HG02610 (cell line): Measurements from ENCODE around the gene NUDT16.
"Not testable (repeated sequence)": the region's sequence is repeated elsewhere in the genome, so short reads cannot be mapped to it uniquely, and the experiment has no call there.

ENCODE experiments used
- ATAC-seq: cut with Tn5 transposase; IDR thresholded peaks from one replicate; pipeline ENCODE4 v1.9.1; 2021; ENCODE audit warnings: mild to moderate bottlenecking, moderate library complexity; ENCODE audit not compliant: unreplicated experiment

NUDT16 gene

DNA sequence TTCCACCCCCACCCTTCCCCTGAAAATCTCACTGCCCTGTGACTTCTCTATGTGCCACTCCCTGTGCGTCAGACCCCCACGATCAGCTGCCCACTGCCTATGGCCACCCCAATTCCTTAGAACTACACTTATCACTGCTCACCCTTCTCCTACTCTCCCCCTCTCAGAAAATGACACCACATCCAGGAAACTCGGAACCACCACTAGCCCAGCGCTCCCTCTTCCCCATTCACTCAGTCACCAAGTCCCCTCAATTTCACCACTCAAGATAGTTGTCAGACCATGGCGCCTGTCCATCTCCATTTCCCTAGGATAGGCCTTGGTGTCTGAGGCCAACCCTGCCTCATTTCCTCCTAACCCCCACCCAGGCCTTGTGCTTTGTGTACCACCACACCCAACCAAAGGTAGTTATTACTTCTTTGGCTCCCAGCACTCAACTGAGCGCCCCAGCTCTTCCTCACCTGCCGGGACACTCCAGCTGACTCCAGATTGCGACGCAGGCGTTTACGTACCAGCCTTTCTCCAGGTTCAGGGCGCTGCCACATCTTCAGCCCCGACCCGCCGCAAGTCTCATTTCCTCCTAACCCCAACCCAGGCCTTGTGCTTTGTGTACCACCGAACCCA lies 641 bp upstream of the NUDT16 start:
- ATAC-seq = not testable (repeated sequence)

DNA sequence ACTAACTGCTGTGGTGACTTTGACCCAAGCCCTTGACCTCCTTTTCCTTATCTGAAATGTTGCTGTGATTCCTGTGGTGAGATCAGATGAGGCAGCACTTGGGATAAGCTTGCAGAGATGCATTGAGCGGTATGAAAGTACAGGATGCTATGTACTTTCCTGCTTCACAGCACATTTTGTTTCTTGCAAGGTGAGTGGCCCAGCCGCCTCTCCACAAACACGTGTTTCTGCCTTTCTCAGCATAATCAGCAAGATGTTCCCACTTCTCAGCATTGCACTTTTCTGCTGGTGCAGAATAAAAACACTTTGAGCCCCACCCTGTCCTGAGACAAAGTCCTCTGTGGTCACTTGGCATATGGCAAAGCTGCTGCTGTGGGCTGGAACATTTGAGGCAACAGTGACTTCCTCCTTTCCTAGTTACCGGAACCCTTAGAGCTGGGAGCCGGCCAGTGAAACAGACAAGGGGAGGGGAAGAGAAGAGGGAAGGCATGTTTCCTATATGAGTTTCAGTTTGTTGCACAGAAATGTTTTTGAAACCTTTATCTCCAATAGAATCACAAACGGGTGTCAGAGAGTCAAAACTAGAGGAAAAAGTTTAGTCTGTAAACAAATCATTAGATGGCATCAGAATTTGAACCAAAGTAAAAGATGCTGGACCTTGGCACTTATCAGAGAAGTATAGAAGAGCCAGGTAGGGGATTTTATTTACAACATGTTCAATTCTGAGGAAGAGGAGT lies 5.0 kb downstream of the NUDT16 start:
- ATAC-seq = no peak

GRCh38 chr3:131387796-131388489 lies 6.4 kb downstream of the NUDT16 start:
- no peak for ATAC-seq

GRCh38 chr3:131388490-131388799 lies 6.9 kb downstream of the NUDT16 start:
- no peak for ATAC-seq

DNA sequence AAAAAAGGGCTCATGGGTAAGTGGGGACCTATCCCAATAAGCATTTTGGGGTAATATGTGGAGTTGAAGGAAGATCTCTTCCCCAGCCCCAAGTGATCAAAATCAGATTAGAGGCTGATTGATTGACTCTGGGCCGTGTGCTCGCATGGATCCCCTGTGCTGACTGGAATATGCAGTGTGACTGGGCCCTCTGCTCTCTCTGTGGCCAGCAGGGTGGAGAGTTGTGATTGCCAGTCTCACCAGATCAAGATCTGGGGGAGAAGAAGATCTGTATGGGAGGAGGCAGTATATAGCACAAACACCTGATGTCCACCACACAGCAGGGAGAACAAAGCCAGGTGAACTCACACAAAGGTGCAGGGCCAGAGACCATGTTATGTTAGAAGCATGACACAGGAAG lies 8.8 kb downstream of the NUDT16 start:
- no peak for ATAC-seq

- ATAC-seq = no peak
Observed at GRCh38 chr3:131393051-131393450, 11.5 kb downstream of the NUDT16 start.

GRCh38 chr3:131393868-131394267 lies 12.3 kb downstream of the NUDT16 start:
- ATAC-seq = no peak

DNA sequence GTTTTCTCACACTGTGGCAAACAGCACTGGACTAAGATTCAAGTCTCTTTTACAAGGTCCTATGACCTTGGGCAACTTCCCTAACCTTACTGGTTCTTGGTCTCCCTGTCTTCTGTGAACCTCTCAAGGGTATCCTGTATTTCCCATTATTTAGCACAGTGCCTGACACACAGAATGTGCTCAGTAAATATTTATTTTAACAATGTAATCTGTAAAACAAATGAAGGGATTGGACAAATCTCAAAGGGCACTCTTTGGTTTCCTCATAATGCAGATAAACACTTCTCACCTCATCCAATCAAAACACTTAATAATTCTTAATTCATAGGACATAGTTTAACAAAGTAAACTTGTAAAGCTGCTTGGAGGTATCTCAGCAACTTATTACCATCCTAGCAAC lies 12.8 kb downstream of the NUDT16 start:
- ATAC-seq = no peak

- ATAC-seq = no peak
Observed at GRCh38 chr3:131396170-131396569, 14.6 kb downstream of the NUDT16 start.

- ATAC-seq = no peak
Observed at GRCh38 chr3:131397889-131398288, 16.3 kb downstream of the NUDT16 start.

GRCh38 chr3:131401978-131402377 lies 20.4 kb downstream of the NUDT16 start:
- ATAC-seq = no peak

DNA sequence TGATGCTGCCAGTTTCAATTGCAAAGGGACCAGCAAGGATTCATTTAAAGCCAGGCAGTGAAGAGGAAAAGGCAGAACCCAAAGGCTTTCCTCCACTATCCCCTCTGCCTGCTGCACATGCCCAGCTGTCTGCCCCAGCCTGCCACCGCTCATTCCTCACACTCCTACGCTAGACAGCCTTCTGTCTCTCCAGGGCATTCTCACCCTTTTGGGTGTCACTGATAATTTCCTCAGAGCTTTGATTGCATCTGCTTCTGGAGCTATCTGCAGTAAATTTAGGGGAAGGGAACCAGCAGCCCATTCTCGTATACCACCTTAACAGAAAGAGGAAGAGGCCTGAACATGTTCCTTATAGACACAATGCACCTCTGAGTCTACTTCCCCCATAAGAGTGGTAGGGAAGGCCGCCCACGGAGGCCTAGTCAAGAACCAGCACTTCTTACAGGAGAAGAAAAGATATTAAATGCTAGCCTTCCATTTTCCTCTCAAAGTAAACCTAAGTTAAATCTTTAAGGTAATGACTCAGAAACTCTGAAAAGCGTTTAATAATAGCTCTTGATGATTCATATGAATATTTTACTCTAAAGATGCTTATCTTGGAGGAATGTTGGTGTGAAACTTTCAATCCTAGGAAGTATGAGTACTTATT lies 20.9 kb downstream of the NUDT16 start:
- ATAC-seq = no peak

DNA sequence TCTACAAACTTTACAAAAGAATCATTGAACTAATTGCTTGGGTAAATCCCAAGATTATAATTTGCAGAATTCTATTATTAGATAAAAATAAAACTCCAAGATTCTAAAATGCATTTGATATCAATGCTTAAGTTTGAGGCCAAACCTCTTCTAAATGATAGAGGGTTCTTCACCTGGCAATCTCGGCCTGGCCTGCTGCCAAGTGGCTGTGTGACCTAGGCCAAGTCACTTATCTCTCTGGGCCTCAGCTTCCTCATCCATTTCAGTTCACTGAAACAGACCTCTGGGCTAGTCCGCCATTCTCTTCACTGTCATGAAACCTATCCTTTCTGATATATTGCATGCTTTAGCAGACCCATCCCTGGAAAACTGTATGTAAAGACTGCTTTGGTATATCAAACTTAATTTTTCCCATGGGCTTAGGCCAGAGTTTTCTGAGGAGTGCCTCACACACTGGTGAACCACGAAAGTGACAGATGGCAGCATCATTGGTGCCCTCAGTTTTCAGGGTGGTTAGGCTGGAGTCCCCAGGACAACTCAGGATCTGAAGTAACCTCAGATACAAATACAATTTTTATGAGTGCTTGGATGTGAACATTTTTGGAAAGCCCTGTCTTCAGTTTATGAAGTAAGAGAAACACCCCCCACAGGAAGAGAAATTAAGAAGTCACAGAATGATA lies 21.8 kb downstream of the NUDT16 start:
- ATAC-seq = no peak

DNA sequence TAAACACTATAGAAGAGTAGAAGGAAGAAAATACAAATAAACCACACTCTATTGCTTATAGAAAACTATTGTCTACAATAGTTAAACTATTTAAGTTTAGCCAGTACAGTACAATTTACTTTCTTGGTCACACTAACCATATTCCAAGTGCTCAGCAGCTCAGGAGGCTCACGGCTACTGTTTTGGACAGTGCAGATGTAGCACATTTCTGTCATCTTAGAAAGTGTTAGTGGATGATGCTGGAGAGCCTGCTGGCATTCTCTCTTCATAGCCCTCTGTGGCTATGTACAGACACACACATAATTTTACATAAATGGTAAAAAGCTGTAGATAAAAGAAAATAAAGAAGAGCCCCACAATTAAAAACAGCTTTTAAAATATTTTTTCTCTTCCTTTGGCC lies 23.8 kb downstream of the NUDT16 start:
- ATAC-seq = no peak

DNA sequence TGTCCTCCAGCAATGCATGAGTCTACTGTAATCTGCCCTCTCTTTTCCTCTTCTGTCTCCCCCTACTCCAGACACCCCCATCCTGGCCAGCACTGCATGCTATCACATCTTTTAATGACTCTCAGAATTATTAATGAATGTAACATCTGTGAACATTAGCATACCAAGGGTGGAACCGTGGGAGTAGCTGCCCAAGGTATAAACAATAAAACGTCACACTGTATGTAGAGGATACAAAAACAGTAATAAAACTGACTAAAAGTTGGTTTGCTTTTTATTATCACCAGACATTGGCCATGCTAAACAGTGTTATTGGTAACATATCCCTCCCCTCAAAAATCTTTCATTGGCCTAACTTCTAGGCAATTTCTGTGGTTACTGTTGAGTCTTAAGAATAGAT lies 24.7 kb downstream of the NUDT16 start:
- ATAC-seq = no peak

DNA sequence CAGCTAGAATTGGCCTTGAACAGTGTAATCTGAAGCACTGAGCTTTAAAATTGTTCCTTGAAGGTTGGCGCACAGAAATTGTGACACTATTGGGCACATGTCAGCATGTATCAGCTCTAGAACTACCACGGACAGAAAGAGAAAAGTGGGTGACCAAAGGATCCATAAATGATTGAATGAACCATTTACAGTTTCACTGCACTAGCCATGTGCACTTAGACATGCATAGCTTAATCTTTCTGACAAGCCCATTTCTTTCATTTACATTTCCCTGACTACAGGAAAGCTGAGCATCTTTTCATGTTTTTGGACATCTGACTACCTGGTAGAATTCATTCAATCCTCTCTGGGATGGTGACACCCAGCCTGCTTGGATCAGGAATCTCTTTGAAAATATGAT lies 36.2 kb downstream of the NUDT16 start:
- ATAC-seq = no peak

DNA sequence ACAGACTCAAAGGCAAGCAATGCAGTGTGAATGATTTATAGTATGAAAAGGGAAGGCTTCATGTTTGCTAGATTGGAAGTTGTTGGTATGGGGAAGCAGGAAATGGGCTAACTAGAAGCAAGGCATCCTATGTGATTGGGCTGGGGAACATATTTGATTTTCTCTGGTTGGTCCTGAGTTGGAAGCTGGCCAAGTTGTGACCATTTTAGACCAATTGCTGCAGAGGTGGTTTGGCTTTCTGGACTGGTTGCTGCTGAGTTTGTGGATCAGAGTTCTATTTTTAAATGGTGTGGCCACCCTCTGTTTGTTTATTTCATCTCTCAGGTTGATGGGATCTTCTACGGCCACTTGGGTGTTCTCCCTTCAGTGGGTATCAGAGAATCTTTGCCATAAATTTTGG lies 39.7 kb downstream of the NUDT16 start:
- no peak for ATAC-seq

DNA sequence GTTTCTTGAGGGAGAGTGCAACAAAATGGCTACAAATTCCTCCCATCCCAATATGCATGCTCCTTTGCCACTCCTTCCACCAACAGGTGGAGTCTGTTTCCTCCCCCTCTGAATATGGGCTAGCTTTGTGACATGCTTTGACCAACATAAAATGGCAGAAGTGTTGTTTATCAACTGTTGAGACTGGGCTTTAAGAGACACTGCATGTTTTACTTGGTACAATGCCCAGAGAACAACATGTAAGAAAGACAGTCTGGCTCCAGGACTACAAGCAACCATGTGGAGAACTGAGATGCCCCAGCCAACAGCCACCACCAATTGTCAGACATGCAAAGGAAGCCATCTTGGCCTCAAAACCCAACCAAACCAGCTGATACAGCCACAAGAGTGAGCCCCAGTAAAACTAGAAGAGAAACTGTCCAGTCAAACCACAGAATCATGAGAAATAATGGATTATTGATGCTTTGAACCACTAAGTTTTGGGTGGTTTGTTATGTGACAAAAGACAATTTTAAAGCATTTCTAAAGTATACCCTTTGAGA lies 40.5 kb downstream of the NUDT16 start:
- ATAC-seq = no peak

DNA sequence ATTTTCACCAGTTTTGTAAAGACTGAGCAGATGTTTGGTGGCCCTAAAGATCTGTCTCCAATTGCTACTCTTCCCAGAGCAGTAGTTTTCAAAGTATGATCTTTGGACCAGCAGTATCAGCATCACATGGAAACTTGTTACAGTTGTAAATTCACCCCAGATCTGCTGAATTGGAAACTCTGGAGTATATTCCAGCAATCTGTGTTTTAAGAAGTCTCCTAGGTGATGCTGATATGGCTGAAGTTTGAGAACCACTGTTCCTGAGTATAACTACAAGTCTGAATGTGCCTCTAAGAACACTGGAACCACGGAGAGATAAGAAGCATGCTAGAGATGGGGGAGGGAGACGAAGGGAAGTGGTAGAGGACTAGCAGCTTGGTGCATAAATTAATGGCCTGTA lies 45.7 kb downstream of the NUDT16 start:
- ATAC-seq = no peak

DNA sequence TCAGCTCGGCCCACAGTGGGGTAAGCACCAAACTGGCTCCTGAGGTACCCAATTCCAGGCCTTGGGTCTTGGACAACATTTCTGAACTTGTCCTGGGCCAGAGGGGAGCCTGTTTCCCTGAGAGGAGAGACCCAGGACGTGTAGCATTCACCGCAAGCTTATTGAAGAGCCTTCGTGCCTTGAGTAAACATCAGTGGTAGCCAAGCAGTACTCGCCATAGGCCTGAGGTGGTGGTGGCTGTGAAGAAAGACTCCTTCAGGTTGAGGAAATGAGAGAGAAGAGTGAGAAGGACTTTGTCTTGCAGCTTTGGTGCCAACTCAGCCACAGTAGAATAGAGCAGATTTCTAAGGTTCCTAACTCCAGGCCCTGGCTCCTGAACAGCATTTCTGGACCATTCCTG lies 50.2 kb downstream of the NUDT16 start:
- no peak for ATAC-seq

DNA sequence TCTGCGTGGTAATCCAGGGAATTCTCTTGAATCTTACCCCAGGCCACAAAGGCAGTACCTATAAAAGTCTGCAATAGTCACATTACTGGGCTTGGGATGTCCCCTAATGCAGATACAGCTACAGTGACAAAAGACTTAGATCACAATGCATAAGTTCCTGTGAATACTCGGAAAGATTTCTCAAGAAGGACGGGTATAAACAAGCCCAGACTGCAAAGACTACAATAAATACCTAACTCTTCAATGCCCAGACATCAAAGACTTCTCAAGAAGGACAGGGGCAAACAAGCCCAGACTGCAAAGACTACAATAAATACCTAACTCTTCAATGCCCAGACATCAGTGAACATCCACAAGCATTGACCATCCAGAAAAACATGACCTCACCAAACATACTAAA lies 50.9 kb downstream of the NUDT16 start:
- ATAC-seq = no peak
